GM18519 (cell line): ENCODE results near the gene LARGE1.

Experiments
- ATAC-seq: cut with Tn5 transposase; IDR thresholded peaks from one replicate; pipeline ENCODE4 v1.9.1; 2021; ENCODE audit warnings: mild to moderate bottlenecking, moderate library complexity; ENCODE audit not compliant: unreplicated experiment, low FRiP score

LARGE1 gene

DNA sequence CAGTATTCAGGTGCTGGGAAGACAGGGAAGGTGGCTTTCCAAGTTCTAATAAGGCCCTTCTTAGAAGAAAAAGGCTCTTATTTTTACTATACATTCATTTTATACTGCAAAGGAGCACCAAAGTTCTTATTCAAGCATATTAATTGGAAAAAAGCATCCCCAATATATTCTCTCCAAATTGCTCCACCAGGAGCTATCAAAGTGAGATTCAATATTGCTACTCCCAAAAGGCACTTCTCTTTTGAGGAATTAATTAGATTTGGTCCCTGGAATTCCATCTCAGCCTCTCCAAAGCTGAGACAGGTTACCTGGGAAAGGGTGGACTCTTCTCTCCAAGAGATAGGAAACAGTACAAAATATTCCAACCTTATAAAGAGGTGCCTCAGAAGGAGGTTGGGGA is 134.1 kb downstream of the LARGE1 start:
- no peak for ATAC-seq

GRCh38 chr22:33785283-33785968 is 134.8 kb downstream of the LARGE1 start:
- ATAC-seq = no peak

DNA sequence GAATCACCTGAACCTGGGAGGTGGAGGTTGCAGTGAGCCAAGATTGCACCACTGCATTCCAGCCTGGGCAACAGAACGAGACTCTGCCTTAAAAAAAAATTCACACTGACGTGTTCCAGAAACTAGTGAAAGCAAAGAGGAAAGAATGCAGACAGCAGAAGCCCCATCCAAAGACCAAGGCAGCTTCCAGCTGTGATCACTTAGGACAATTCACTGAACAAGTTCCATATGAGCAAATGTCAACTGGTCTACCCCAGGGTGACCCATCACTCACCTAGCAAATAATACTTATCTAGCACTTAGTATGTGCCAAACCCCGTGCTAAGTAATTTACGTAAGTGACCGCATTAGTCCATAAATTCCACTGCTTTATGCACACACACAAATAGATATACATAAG is 138.9 kb downstream of the LARGE1 start:
- ATAC-seq = no peak

- no peak for ATAC-seq
Observed at GRCh38 chr22:33780531-33781136, 139.6 kb downstream of the LARGE1 start.

GRCh38 chr22:33779243-33779642 is 141.0 kb downstream of the LARGE1 start:
- ATAC-seq = no peak

- ATAC-seq = no peak
Observed at GRCh38 chr22:33776491-33776890, 143.8 kb downstream of the LARGE1 start.

- ATAC-seq = no peak
Observed at GRCh38 chr22:33774781-33775180, 145.5 kb downstream of the LARGE1 start.

- no peak for ATAC-seq
Observed at GRCh38 chr22:33772745-33773144, 147.5 kb downstream of the LARGE1 start.

DNA sequence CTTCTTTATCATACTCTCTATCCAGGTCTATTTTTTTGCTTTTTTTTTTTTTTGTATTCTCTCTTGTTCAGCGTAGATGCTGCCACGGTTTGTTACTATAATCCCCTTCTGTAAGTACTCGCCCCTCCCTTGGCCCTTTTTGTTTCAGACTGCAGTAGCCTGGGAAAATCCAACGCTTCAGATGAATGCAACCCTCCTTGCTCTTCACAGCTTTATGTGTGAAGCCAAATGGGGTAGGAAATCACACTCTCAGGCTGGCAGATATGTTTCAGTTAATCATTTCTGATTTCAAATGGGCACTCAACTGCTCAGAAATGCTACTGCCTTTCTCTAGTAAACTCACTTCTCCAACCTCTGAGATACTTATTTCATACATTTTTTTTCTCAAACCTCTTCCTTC is 149.1 kb downstream of the LARGE1 start:
- no peak for ATAC-seq

DNA sequence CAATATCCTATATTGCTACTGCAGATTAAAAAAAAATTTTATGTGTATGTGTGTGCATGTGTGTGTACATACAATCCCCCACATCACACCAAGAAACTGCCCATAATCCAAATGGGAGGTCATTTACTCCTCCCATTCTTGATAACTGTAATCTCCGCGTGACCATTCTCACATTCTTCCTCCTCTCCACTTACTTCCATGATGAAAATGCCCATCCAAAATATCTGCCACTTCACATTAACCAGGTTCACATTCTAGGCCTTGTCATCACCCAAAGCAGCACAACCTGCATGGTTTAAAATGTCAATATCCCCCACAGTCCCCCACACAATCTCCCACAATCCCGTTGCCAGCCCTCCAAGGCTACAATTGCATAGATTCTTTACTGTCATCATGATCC is 149.6 kb downstream of the LARGE1 start:
- no peak for ATAC-seq

GRCh38 chr22:33766091-33766490 is 154.2 kb downstream of the LARGE1 start:
- no peak for ATAC-seq

DNA sequence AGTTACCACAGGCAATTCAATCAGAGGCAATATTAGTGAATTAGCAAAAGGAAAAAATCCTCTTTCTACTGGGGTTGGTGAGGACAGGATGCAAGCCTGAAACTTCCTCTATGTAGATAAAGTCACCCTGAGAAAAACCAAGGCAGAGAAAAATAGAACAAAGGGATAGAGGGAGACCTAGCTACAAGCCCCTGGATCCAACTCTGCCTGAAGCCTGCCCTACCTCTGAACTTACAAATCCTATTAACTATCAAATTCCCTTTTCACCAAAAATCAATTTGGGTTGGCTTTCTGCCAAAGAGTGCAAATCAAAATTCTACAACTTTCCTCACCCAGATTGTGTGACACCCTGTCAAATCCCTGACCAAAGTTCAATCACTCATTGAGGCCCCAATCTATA is 161.3 kb downstream of the LARGE1 start:
- no peak for ATAC-seq

DNA sequence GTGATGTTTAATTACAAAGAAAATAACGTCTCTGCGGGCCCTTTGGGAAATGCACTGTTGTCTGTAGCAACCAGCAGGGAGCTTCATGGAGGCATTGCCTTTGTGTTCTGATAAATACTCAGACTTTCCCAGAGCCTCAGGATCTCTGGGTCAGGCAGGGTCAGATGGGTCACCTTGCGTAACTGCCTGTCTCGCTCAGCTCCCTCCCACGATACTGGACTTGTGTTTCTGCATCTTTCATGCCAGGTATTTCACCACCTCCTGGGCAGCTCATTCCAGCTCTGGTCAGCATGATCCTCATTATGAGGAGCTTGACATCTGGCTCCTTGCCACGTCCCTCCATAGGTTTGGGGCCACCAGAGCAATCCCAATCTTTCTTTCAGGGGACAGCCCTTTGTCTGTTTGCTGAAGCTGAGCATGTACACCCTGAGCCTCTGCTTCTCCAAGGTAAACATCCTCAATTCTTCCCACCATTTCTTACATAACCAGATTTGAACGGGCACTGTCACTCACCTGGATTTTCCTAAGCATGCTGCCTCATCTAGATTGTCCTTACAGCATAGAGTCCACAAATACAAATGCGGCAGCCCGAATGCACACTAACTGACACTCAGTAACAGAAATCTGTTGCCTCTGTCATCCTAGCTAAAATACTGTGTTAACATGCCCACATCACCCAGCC is 162.3 kb downstream of the LARGE1 start:
- ATAC-seq = no peak

GRCh38 chr22:33757041-33757801 is 163.1 kb downstream of the LARGE1 start:
- ATAC-seq = no peak

DNA sequence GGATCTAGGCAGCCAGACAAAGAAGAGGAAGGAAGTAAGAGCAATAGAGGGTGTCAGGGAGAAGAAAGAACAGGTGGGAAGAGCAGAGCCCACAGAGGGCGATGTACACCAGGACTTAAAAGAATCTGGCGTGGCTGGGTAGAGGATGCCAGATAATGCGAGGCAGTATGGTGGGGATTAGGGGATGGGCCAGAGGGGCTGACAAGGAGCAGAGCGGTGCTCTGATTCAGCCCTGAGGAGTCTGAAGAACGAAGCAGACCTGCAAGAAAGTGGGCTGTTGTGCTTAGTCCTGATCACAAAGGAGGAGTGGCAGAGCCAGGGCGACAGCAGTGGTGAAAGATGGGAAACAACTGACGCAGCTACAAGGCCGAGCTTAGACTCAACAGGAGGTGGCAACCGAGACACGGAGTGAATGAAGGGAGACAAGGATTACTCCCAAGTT is 163.7 kb downstream of the LARGE1 start:
- ATAC-seq = no peak

DNA sequence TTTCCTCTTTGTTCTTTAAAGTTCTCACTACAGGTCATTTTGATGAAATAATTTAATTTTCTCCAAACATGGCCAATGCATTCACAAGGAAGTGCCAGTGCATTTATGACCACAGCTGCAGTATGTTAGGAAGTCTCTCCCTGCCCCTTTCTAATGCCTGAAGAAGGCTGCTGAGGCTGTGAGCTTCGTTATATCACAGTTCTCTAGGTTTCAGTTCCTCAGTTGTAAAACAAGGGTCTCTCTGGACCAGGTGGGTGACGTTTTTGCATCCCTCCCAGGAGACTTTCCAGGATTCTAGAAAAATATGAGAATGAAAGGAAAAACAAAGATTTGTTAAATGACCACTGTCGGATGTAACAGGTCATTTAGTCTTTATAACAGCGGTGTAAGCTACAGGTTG is 171.6 kb downstream of the LARGE1 start:
- ATAC-seq = no peak

DNA sequence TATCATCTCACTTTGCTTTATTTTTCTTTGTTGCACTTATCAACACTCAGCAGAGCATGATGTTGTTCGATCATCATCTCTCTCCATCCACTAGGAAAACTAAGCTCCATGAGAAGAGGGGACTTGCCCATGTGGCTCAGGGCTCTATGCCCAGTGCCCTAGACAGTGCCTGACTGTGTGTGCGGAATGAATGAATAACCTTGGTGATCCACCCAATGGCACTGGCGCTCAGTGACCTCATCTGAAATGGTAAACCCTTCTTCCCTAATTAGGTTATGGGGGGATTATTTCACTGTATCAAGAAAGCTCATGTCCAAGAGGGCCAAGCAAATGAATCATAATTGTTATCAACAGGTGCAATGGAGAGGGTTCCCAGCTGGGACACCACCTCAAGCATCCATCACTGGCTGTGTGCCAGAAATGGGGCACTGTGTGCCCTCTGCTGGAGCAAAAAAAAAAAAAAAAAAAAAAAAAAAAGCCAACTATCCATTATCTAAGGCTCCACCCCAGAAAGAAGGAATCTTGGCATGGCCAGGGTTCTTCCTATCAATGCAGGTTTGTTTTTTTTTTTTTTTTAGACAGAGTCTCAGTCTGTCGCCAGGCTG is 172.6 kb downstream of the LARGE1 start:
- no peak for ATAC-seq

DNA sequence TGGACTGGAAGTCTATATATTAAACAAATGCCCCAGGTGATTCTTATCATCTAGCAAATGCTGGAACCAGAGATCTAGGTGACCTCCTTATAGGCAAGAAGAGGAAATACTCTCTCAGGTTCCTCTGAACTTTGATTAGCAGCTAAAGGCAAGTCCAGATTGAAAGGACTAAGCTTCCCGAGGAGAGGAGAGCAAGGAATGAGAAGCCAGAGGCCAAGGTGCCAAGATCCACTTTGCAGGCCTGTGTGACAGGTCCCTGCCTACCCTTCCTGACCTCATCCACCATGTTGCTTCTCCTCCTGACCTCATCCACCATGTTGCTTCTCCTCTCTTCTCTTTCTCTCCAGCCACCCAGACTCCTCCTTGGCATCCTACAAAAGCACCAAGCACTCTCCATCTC is 173.2 kb downstream of the LARGE1 start:
- ATAC-seq = no peak

DNA sequence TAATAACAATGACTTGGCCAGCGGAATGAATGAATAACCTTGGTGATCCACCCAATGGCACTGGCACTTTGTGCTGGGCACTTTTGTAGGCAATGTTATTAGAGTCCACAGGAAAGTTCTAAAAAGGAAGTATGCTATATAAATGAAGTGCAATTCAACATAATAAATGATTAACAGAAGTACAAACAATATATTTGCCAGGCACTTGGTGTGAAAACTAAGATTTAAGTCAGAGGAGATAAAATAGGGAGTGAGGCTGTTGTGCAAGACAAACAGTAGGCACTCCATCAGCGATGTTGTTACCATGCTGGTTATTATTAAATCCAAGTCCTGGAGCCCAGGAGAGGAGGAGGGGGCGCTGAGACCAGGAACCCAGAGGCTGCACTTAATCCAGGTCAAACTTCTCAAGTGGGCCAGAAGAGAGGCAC is 173.8 kb downstream of the LARGE1 start:
- ATAC-seq = no peak

DNA sequence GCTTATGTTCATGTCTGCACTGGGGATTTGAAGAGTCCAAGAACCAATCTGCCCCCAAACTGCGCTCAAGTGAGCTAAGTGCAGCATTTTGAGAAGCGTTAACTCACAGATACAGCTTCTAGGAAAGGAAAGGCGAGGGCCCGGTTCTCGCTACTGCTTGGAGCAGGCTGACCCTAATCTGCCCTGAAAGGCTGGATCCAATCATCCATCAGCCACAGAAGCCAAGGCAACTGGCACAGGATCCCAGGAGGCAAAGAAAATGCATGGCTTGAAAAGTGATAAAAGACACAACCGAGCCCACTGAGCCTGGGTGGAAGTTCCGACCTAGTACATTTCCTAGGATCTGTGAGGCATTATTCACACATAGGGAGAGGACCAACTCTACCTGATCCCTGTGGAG is 174.8 kb downstream of the LARGE1 start:
- no peak for ATAC-seq

DNA sequence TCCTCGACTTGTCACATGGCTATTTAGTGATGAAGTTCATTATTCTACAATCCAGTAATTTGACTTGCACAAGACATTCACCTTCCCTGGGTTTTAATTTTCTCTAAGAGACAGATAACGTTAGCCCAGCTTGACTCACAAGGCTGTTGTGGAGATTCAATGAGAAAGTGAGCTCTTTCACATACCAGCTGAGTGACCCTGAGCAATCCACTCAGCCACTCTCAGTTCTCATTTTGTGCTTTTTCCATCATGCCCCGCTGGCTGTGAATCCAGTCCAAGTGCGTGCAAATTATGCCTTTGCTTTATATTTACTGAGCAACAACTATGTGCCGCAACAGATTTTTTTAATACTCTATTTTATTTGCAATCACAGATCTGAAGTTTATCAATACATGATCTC is 176.5 kb downstream of the LARGE1 start:
- no peak for ATAC-seq
